ENCODE results near the gene PFN3. TPM values are rescaled to one million over a fixed set of nuclear protein-coding genes. Genes with fewer than 3 reads are reported as not detected.

The PFN3 gene
- total RNA-seq, 1 experiment from 2014 or later: 0.48 TPM

DNA sequence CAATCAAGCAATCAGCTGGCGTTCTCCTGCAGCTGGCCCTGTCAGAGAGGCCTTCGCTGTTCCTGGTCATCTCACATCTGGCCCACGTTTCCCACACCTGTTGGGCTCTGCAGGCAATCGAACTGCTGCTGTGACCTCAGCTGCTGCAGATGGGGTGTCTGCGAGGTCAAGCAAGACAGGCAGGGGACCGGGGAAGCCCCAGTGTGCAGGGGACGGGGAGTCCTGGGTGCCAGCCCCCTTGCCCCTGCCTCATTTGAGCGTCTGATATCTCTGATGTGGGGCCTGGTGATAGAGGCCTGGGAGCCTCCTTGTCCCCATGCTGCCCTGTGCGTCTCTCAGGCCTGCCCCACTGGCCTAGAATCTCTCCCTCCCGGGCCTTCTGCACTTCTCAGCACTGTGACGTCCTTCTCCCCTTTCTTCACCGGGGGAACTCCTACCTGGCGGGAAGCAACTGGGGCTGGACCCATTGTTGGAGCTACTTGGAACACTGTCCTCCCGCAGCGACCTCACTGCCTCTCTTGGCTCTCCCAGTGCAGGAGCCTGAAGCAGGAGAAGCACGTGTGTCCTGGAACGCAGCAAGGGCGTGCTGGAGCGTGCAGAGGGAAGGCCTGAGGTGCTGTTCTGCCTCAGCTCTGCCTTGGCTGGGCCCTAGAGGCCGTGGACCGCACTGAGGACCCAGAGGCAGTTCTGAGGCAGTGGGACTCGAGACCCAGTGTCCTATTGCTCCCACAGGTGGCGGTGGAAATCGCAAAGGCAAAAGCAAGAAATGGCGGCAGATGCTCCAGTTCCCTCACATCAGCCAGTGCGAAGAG, 29.9 kb upstream of the PFN3 start:
- H3K4me3 Mint-ChIP-seq: no peak overlapping the region
- H3K4me1 Mint-ChIP-seq: peaks cover 16% of the 10 kb centered on the region
- peaks cover 3% of the 10 kb centered on the region for H3K36me3 Mint-ChIP-seq
- ATAC-seq (no peak), DNase-seq (ENCODE audit: low spot score) (no peak)
- no peaks in the 10 kb centered on the region for H3K9me3 Mint-ChIP-seq
- H3K27me3 Mint-ChIP-seq (ENCODE audit: low read depth): no peaks in the 10 kb centered on the region
- ChIA-PET CTCF (interaction anchor here (0.7 to 9.4 kb wide), 8 partner anchors 17 to 120 kb away, joined by 3 to 95 read pairs (median 5); partner anchors contain the start of gene PFN3), POLR2A (interaction anchor here (1.7 kb wide), 1 partner anchor 25 kb away, joined by 5 read pairs; no protein-coding TSS in a partner anchor)
- TF ChIP-seq ZNF281 (CRISPR knock-in tag; IDR thresholded peaks at IDR 0.05): no peak
- TF ChIP-seq, protein P1, sequence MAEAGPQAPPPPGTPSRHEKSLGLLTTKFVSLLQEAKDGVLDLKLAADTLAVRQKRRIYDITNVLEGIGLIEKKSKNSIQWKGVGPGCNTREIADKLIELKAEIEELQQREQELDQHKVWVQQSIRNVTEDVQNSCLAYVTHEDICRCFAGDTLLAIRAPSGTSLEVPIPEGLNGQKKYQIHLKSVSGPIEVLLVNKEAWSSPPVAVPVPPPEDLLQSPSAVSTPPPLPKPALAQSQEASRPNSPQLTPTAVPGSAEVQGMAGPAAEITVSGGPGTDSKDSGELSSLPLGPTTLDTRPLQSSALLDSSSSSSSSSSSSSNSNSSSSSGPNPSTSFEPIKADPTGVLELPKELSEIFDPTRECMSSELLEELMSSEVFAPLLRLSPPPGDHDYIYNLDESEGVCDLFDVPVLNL (CRISPR knock-in tag; IDR thresholded peaks at IDR 0.05; ENCODE audit: borderline replicate concordance, low read depth): no peak
- no peak for TF ChIP-seq ZNF512 (CRISPR knock-in tag; IDR thresholded peaks at IDR 0.05; ENCODE audit: borderline replicate concordance)
- TF ChIP-seq, protein P2, sequence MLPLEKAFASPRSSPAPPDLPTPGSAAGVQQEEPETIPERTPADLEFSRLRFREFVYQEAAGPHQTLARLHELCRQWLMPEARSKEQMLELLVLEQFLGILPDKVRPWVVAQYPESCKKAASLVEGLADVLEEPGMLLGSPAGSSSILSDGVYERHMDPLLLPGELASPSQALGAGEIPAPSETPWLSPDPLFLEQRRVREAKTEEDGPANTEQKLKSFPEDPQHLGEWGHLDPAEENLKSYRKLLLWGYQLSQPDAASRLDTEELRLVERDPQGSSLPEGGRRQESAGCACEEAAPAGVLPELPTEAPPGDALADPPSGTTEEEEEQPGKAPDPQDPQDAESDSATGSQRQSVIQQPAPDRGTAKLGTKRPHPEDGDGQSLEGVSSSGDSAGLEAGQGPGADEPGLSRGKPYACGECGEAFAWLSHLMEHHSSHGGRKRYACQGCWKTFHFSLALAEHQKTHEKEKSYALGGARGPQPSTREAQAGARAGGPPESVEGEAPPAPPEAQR (CRISPR knock-in tag; IDR thresholded peaks at IDR 0.05): no peak
- TF ChIP-seq CREM (CRISPR knock-in tag; IDR thresholded peaks at IDR 0.05): no peak
- no peak for TF ChIP-seq FOXP1 (CRISPR knock-in tag; IDR thresholded peaks at IDR 0.05; ENCODE audit: borderline replicate concordance)
- TF ChIP-seq, protein P3, sequence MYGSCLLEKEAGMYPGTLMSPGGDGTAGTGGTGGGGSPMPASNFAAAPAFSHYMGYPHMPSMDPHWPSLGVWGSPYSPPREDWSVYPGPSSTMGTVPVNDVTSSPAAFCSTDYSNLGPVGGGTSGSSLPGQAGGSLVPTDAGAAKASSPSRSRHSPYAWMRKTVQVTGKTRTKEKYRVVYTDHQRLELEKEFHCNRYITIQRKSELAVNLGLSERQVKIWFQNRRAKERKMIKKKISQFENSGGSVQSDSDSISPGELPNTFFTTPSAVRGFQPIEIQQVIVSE (CRISPR knock-in tag; IDR thresholded peaks at IDR 0.05; ENCODE audit: borderline replicate concordance): no peak
- TF ChIP-seq SMAD3 (CRISPR knock-in tag; IDR thresholded peaks at IDR 0.05; ENCODE audit: borderline replicate concordance): no peak
- no peak for TF ChIP-seq ARID4B (CRISPR knock-in tag; IDR thresholded peaks at IDR 0.05; ENCODE audit: borderline replicate concordance)
- no peak for TF ChIP-seq IRF2 (CRISPR knock-in tag; IDR thresholded peaks at IDR 0.05; ENCODE audit: borderline replicate concordance, low read depth)
- no peak for TF ChIP-seq ZNF263 (CRISPR knock-in tag; IDR thresholded peaks at IDR 0.05; ENCODE audit: low read depth)
- TF ChIP-seq TCF7 (CRISPR knock-in tag; IDR thresholded peaks at IDR 0.05; ENCODE audit: low read depth): no peak
- no peak for TF ChIP-seq ZNF232 (CRISPR knock-in tag; IDR thresholded peaks at IDR 0.05)
- no peak for TF ChIP-seq ZNF121 (CRISPR knock-in tag; IDR thresholded peaks at IDR 0.05)
- no peak for TF ChIP-seq TEAD1 (CRISPR knock-in tag; IDR thresholded peaks at IDR 0.05)
- no peak for TF ChIP-seq SMAD4 (CRISPR knock-in tag; IDR thresholded peaks at IDR 0.05)
- TF ChIP-seq PRRX2 (CRISPR knock-in tag; IDR thresholded peaks at IDR 0.05): no peak
- peak overlapping the region; percentile 68 for H3K27ac Mint-ChIP-seq
